H1 (cell line): ENCODE data around the gene UPK1B. TPM values are rescaled to one million over a fixed set of nuclear protein-coding genes. Genes with fewer than 3 reads are reported as not detected.

Source experiments
- CTCF ChIA-PET: fragments of 300-600 bp; sonication (Branson Sonifier 250); formaldehyde crosslinking; loops from one replicate; lab custom pipeline; 2021; ENCODE audit not compliant: partially characterized antibody; lab: Charles Lee
- POLR2A ChIA-PET: fragments of 300-600 bp; sonication (Branson Sonifier 250); formaldehyde crosslinking; loops from one replicate; lab custom pipeline; 2021; ENCODE audit warnings: inconsistent platforms; ENCODE audit not compliant: partially characterized antibody; lab: Charles Lee
- DNase-seq, 2 experiments: peaks; one replicate each; pipeline versions ENCODE4 v3.0.0 to v3.0.0-alpha.2; 2010 to 2022; ENCODE audit warnings: low spot score in 2 of 2, low read depth in 1 of 2, mixed read lengths in 1 of 2
- FAIRE-seq: peaks from 2 replicates; lab custom pipeline; 2011; peaks lifted over from hg19 to GRCh38; lab: Jason Lieb, UNC
- H2AFZ ChIP-seq: 2 replicates; pipeline ENCODE4 v1.8.1; 2012; ENCODE audit warnings: low read length, inconsistent platforms
- H2AK5ac ChIP-seq: 2 replicates; pipeline ENCODE4 v1.6.1; 2013; ENCODE audit warnings: low read depth, low read length
- H2BK120ac ChIP-seq: replicated peaks from 2 replicates; pipeline ENCODE3; 2013; ENCODE audit warnings: low read depth, low read length, inconsistent platforms
- H2BK12ac ChIP-seq: 2 replicates; pipeline ENCODE4 v1.6.1; 2013; ENCODE audit warnings: low read depth, low read length
- H2BK15ac ChIP-seq: 2 replicates; pipeline ENCODE4 v1.6.1; 2013; ENCODE audit warnings: low read length
- H2BK20ac ChIP-seq: 2 replicates; pipeline ENCODE4 v1.6.1; 2013; ENCODE audit warnings: low read length
- H2BK5ac ChIP-seq: 2 replicates; pipeline ENCODE4 v1.6.1; 2013; ENCODE audit warnings: low read depth, low read length
- H3K14ac ChIP-seq: 2 replicates; pipeline ENCODE4 v1.6.1; 2013; ENCODE audit warnings: inconsistent platforms; ENCODE audit not compliant: insufficient read length
- H3K18ac ChIP-seq: 2 replicates; pipeline ENCODE4 v1.6.1; 2013; ENCODE audit warnings: low read length; ENCODE audit errors: extremely low read depth
- H3K23ac ChIP-seq: 2 replicates; pipeline ENCODE4 v1.6.1; 2013; ENCODE audit warnings: inconsistent platforms; ENCODE audit not compliant: insufficient read length
- H3K23me2 ChIP-seq: 2 replicates; pipeline ENCODE4 v1.6.1; 2013; ENCODE audit warnings: low read depth, low read length
- H3K27ac ChIP-seq: 2 replicates; pipeline ENCODE4 v1.6.1; 2011; ENCODE audit warnings: low read depth, low read length, inconsistent platforms
- H3K27me3 ChIP-seq, 4 experiments: replicated peaks in 1 of 4; 1 replicate in 1 of 4; 2 replicates in 3 of 4; pipeline versions ENCODE4 v1.6.1 to v1.8.1; 2011 to 2013; ENCODE audit warnings: low read length in 3 of 4, mild to moderate bottlenecking in 3 of 4, inconsistent platforms in 2 of 4, mixed read lengths in 2 of 4, moderate library complexity in 1 of 4; ENCODE audit not compliant: control insufficient read depth in 3 of 4, insufficient read depth in 3 of 4; ENCODE audit errors: extremely low read depth in 1 of 4
- H3K36me3 ChIP-seq, 4 experiments: 2 replicates each; pipeline versions ENCODE4 v1.6.1 to v1.8.1; 2011 to 2013; ENCODE audit warnings: mild to moderate bottlenecking in 4 of 4, low read length in 3 of 4, moderate library complexity in 2 of 4, control low read depth in 1 of 4, inconsistent platforms in 1 of 4; ENCODE audit not compliant: insufficient read depth in 4 of 4, control insufficient read depth in 2 of 4
- H3K4ac ChIP-seq: replicated peaks from 2 replicates; pipeline ENCODE3; 2013; ENCODE audit warnings: low read length, low read depth, mixed read lengths, inconsistent platforms; ENCODE audit not compliant: insufficient read length
- H3K4me1 ChIP-seq, 4 experiments: replicated peaks in 1 of 4; 1 replicate in 1 of 4; 2 replicates in 3 of 4; pipeline versions ENCODE4 v1.6.1 to v1.8.1; 2011 to 2013; ENCODE audit warnings: low read length in 3 of 4, inconsistent platforms in 2 of 4, mixed read lengths in 1 of 4; ENCODE audit not compliant: insufficient read depth in 4 of 4, control insufficient read depth in 3 of 4
- H3K4me2 ChIP-seq, 2 experiments: 2 replicates each; pipeline versions ENCODE4 v1.6.1 to v1.8.1; 2011 to 2013; ENCODE audit warnings: low read depth in 2 of 2, low read length in 2 of 2, control low read depth in 1 of 2, inconsistent platforms in 1 of 2, mild to moderate bottlenecking in 1 of 2; ENCODE audit not compliant: insufficient read depth in 1 of 2
- H3K4me3 ChIP-seq, 4 experiments: fragments of 200-600, 300-600 bp in 1 of 4; sonication (generic), shearing (Covaris generic), sonication (Bioruptor Twin) in 1 of 4; 2 replicates each; pipeline versions ENCODE4 v1.5.1 to v1.8.1; 2011 to 2016; ENCODE audit warnings: low read length in 4 of 4, low read depth in 3 of 4, control low read depth in 2 of 4, inconsistent platforms in 2 of 4, mild to moderate bottlenecking in 2 of 4, mixed read lengths in 1 of 4, moderate library complexity in 1 of 4; ENCODE audit not compliant: insufficient read depth in 2 of 4; ENCODE audit errors: extremely low read depth in 1 of 4
- H3K56ac ChIP-seq: replicated peaks from 2 replicates; pipeline ENCODE3; 2013; ENCODE audit warnings: low read depth, mild to moderate bottlenecking, mixed read lengths, low read length, inconsistent platforms; ENCODE audit not compliant: insufficient read length
- H3K79me1 ChIP-seq: 2 replicates; pipeline ENCODE4 v1.6.1; 2013; ENCODE audit warnings: low read depth, low read length, control low read depth
- H3K79me2 ChIP-seq, 2 experiments: 2 replicates each; pipeline versions ENCODE4 v1.6.1 to v1.8.1; 2012 to 2013; ENCODE audit warnings: low read length in 2 of 2, mild to moderate bottlenecking in 2 of 2, inconsistent platforms in 1 of 2; ENCODE audit not compliant: insufficient read depth in 2 of 2, control insufficient read depth in 1 of 2
- H3K9ac ChIP-seq, 4 experiments: replicated peaks in 1 of 4; 1 replicate in 1 of 4; 2 replicates in 3 of 4; pipeline versions ENCODE4 v1.6.1 to v1.8.1; 2011 to 2013; ENCODE audit warnings: low read depth in 3 of 4, low read length in 3 of 4, control low read depth in 2 of 4, mild to moderate bottlenecking in 2 of 4, moderate library complexity in 2 of 4, inconsistent platforms in 1 of 4; ENCODE audit errors: extremely low read depth in 1 of 4
- H3K9me3 ChIP-seq, 2 experiments: 2 replicates each; pipeline versions ENCODE4 v1.6.1 to v1.8.1; 2012 to 2013; ENCODE audit warnings: mild to moderate bottlenecking in 2 of 2, moderate library complexity in 2 of 2, control low read depth in 1 of 2, inconsistent platforms in 1 of 2, low read depth in 1 of 2, low read length in 1 of 2, mixed read lengths in 1 of 2; ENCODE audit not compliant: insufficient read depth in 2 of 2
- H4K20me1 ChIP-seq, 2 experiments: replicated peaks in 1 of 2; 2 replicates each; pipeline versions ENCODE3 to v1.8.1; 2011 to 2013; ENCODE audit warnings: inconsistent platforms in 2 of 2, low read length in 2 of 2, mild to moderate bottlenecking in 1 of 2; ENCODE audit not compliant: insufficient read depth in 2 of 2, control insufficient read depth in 1 of 2
- H4K5ac ChIP-seq: 2 replicates; pipeline ENCODE4 v1.6.1; 2013; ENCODE audit warnings: low read length, low read depth, mixed read lengths, inconsistent platforms; ENCODE audit not compliant: insufficient read length
- H4K8ac ChIP-seq: 2 replicates; pipeline ENCODE4 v1.8.0; 2013; ENCODE audit warnings: mild to moderate bottlenecking, moderate library complexity, low read length, inconsistent platforms; ENCODE audit not compliant: insufficient read depth; ENCODE audit errors: extremely low read depth
- H4K91ac ChIP-seq: replicated peaks from 2 replicates; pipeline ENCODE3; 2013; ENCODE audit warnings: low read length, mixed read lengths, inconsistent platforms; ENCODE audit not compliant: insufficient read length
- CHD1 ChIP-seq: IDR thresholded peaks from 2 replicates; pipeline ENCODE4 v1.6.1; 2012; ENCODE audit warnings: low read depth, low read length, improper control_type of control experiment
- CTBP2 ChIP-seq: IDR thresholded peaks from 2 replicates; pipeline ENCODE4 v1.7.0; 2011; ENCODE audit warnings: borderline replicate concordance, mild to moderate bottlenecking, moderate library complexity, mixed read lengths, low read length; ENCODE audit not compliant: insufficient read depth, insufficient read length
- HDAC6 ChIP-seq: IDR thresholded peaks from one replicate; pipeline ENCODE4 v1.7.1; 2012; ENCODE audit warnings: low read depth, mild to moderate bottlenecking, inconsistent platforms, low read length, moderate library complexity
- KDM5A ChIP-seq: fragments of 200-600 bp; IDR thresholded peaks from 2 replicates; pipeline ENCODE4 v1.7.1; 2012; ENCODE audit warnings: mild to moderate bottlenecking, low read length, inconsistent platforms, mixed read lengths
- NANOG ChIP-seq: IDR thresholded peaks from 2 replicates; pipeline ENCODE4 v1.6.1; 2011; ENCODE audit warnings: low read length, low read depth, mild to moderate bottlenecking, inconsistent platforms; ENCODE audit not compliant: insufficient read depth, poor library complexity, severe bottlenecking
- NRF1 ChIP-seq: IDR thresholded peaks from 2 replicates; pipeline ENCODE4 v1.6.1; 2011; ENCODE audit warnings: mild to moderate bottlenecking, low read depth, low read length, improper control_type of control experiment
- POLR2A ChIP-seq, 2 experiments: IDR thresholded peaks; 1 replicate in 1 of 2; 2 replicates in 1 of 2; pipeline ENCODE4 v1.6.1; 2011; ENCODE audit warnings: low read depth in 2 of 2, low read length in 2 of 2, mild to moderate bottlenecking in 2 of 2; ENCODE audit errors: control extremely low read depth in 1 of 2
- POU5F1 ChIP-seq: IDR thresholded peaks from 2 replicates; pipeline ENCODE4 v1.6.1; 2011; ENCODE audit warnings: low read depth, mild to moderate bottlenecking, low read length, moderate library complexity
- RXRA ChIP-seq: IDR thresholded peaks from 2 replicates; pipeline ENCODE4 v1.6.1; 2011; ENCODE audit warnings: low read depth, mild to moderate bottlenecking, low read length, moderate library complexity; ENCODE audit not compliant: insufficient read depth
- SIN3A ChIP-seq, 2 experiments: IDR thresholded peaks in 1 of 2; conservative IDR thresholded peaks in 1 of 2; 2 replicates each; pipeline ENCODE4 v1.6.1; 2011 to 2012; ENCODE audit warnings: low read length in 2 of 2, improper control_type of control experiment in 1 of 2, low read depth in 1 of 2, mild to moderate bottlenecking in 1 of 2
- SP1 ChIP-seq: IDR thresholded peaks from 2 replicates; pipeline ENCODE4 v1.6.1; 2011; ENCODE audit warnings: low read depth, low read length
- SRF ChIP-seq: IDR thresholded peaks from 2 replicates; pipeline ENCODE4 v1.6.1; 2011; ENCODE audit warnings: mild to moderate bottlenecking, low read depth, low read length, moderate library complexity
- TAF1 ChIP-seq: IDR thresholded peaks from 2 replicates; pipeline ENCODE4 v1.6.1; 2011; ENCODE audit warnings: mild to moderate bottlenecking, low read depth, low read length
- USF2 ChIP-seq: IDR thresholded peaks from 2 replicates; pipeline ENCODE4 v1.6.1; 2011; ENCODE audit warnings: low read length, improper control_type of control experiment
- WGBS, 2 experiments: shearing (Covaris generic) in 1 of 2; methylation state at CpG; one replicate each; pipeline versions ENCODE4 v1.1.6 to v1.1.7; 2013 to 2015; ENCODE audit warnings: low lambda C conversion rate in 2 of 2, mixed read lengths in 2 of 2, inconsistent platforms in 1 of 2, low coverage in 1 of 2, missing lambda C conversion rate in 1 of 2; ENCODE audit not compliant: insufficient replicate concordance in 2 of 2, insufficient coverage in 1 of 2, insufficient read length in 1 of 2; ENCODE audit errors: extremely low coverage in 1 of 2, missing lambda C conversion rate in 1 of 2; 5-methylcytosine and 5-hydroxymethylcytosine counted together
- polyA plus RNA-seq, 7 experiments: library from polyadenylated mRNA; depleted of rRNA in 3 of 7; stranded (reverse) in 5 of 7; unstranded in 2 of 7; fragments of >200 nt in 5 of 7; fragments of 200-250 nt in 2 of 7; gene quantifications; 1 replicate in 5 of 7; 2 replicates in 1 of 7; 4 replicates in 1 of 7; pipeline versions ENCODE4 v1.2.1 to v1.2.3, GENCODE V29; 2011 to 2013; ENCODE audit warnings: missing spikeins in 2 of 7, mixed read lengths in 2 of 7
- total RNA-seq: library from RNA; stranded (reverse); fragmentation: NEBNext Ultra II Directional; extraction: Animal tissue kit (Norgen Biotek cat#: 25700); gene quantifications from 2 replicates; pipeline ENCODE4 v1.2.1, GENCODE V29; 2021

The UPK1B gene
- total and polyA plus RNA-seq, 2 of the 8 experiments (the other 6 are each of a cell fraction or from before 2014, with no cell fraction given), result 0.67 to 0.68 TPM

GRCh38 chr3:119160361-119160760 lies 13.0 kb upstream of the UPK1B start:
- H4K8ac ChIP-seq, result no peak overlapping the region
- FAIRE-seq (no peak), DNase-seq (no peak)
- no peak overlapping the region for H3K14ac ChIP-seq
- no peaks in the 10 kb centered on the region for H3K4me1 ChIP-seq
- H3K4me2 ChIP-seq, result no peak overlapping the region
- no peaks in the 10 kb centered on the region for H3K79me2 ChIP-seq
- peaks cover 10 to 14% of the 10 kb centered on the region in 2 experiments for H3K9me3 ChIP-seq
- no peaks in the 10 kb centered on the region for H3K23me2 ChIP-seq
- 52% methylated on average over 1 of the region's 1 CpG; no CpG with 5 or more reads in 1 of the 2 experiments for WGBS, 2 experiments
- no peak overlapping the region for H2BK20ac ChIP-seq
- POLR2A ChIA-PET, result no interaction called here
- H4K20me1 ChIP-seq, result no peaks in the 10 kb centered on the region
- H3K18ac ChIP-seq, result no peak overlapping the region
- no peak overlapping the region for H4K91ac ChIP-seq
- no peak overlapping the region for H4K5ac ChIP-seq
- no peaks in the 10 kb centered on the region for H3K27me3 ChIP-seq
- H3K56ac ChIP-seq, result no peak overlapping the region
- no peaks in the 10 kb centered on the region; a peak in 1 of 8 replicates for H3K36me3 ChIP-seq
- no peak overlapping the region for H3K27ac ChIP-seq
- no peak overlapping the region for H2BK5ac ChIP-seq
- no peak overlapping the region for H3K23ac ChIP-seq
- no peak overlapping the region for H3K9ac ChIP-seq
- no peak overlapping the region for H3K4ac ChIP-seq
- CTCF ChIA-PET, result interaction anchor here (0.6 kb wide), 1 partner anchor 671 kb away, joined by 3 read pairs; no protein-coding TSS in a partner anchor
- no peak overlapping the region for H2BK12ac ChIP-seq
- no peak overlapping the region for H2BK15ac ChIP-seq
- H3K79me1 ChIP-seq, result no peaks in the 10 kb centered on the region
- no peak overlapping the region for H2AFZ ChIP-seq
- H2AK5ac ChIP-seq, result no peak overlapping the region
- H2BK120ac ChIP-seq, result no peak overlapping the region
- H3K4me3 ChIP-seq, result no peak overlapping the region
- no peak for TF ChIP-seq SRF
- no peak for TF ChIP-seq SIN3A (conservative IDR thresholded peaks at IDR 0.05 in 1 of 2, IDR thresholded peaks at IDR 0.05 in 1 of 2; ENCODE audit: low read depth in 1 of 2, low read length in 2 of 2)
- no peak for TF ChIP-seq USF2
- TF ChIP-seq CTBP2, result no peak
- no peak for TF ChIP-seq KDM5A
- TF ChIP-seq TAF1, result no peak
- no peak for TF ChIP-seq POLR2A (IDR thresholded peaks at IDR 0.05; ENCODE audit: control extremely low read depth in 1 of 2, low read depth in 2 of 2, low read length in 2 of 2)
- no peak for TF ChIP-seq CHD1
- no peak for TF ChIP-seq SP1
- no peak for TF ChIP-seq RXRA
- TF ChIP-seq NRF1, result no peak
- no peak for TF ChIP-seq NANOG
- TF ChIP-seq HDAC6, result no peak
- TF ChIP-seq POU5F1, result no peak
